ENCODE data around the gene RASGEF1C.

Gene RASGEF1C

GRCh38 chr5:180121826-180122413, 87.1 kb downstream of the RASGEF1C start:
- H3K4me3 ChIP-seq (ENCODE audit: insufficient read depth, low read depth, low read length, poor library complexity, severe bottlenecking) = no peak overlapping the region
- DNase-seq = no peak
- no peak overlapping the region for H3K27ac ChIP-seq (ENCODE audit: insufficient read depth, low read length, poor library complexity, severe bottlenecking)
- H3K4me1 ChIP-seq (ENCODE audit: control insufficient read depth, insufficient read depth, low read length, poor library complexity, severe bottlenecking) = no peaks in the 10 kb centered on the region
- H3K9me3 ChIP-seq (ENCODE audit: control insufficient read depth, low read length) = no peaks in the 10 kb centered on the region
- H3K36me3 ChIP-seq (ENCODE audit: control insufficient read depth, insufficient read depth, low read length) = no peaks in the 10 kb centered on the region
- H3K27me3 ChIP-seq (replicated peaks; ENCODE audit: control insufficient read depth, insufficient read depth, low read length, poor library complexity, severe bottlenecking) = no peaks in the 10 kb centered on the region

GRCh38 chr5:180120237-180121101, 88.5 kb downstream of the RASGEF1C start:
- no peaks in the 10 kb centered on the region for H3K27me3 ChIP-seq (replicated peaks; ENCODE audit: control insufficient read depth, insufficient read depth, low read length, poor library complexity, severe bottlenecking)
- H3K4me3 ChIP-seq (ENCODE audit: insufficient read depth, low read depth, low read length, poor library complexity, severe bottlenecking) = no peak overlapping the region
- H3K9me3 ChIP-seq (ENCODE audit: control insufficient read depth, low read length) = no peaks in the 10 kb centered on the region
- H3K36me3 ChIP-seq (ENCODE audit: control insufficient read depth, insufficient read depth, low read length) = no peaks in the 10 kb centered on the region
- DNase-seq = no peak
- H3K4me1 ChIP-seq (ENCODE audit: control insufficient read depth, insufficient read depth, low read length, poor library complexity, severe bottlenecking) = no peaks in the 10 kb centered on the region
- H3K27ac ChIP-seq (ENCODE audit: insufficient read depth, low read length, poor library complexity, severe bottlenecking) = no peak overlapping the region

- H3K4me1 ChIP-seq (ENCODE audit: control insufficient read depth, insufficient read depth, low read length, poor library complexity, severe bottlenecking) = no peaks in the 10 kb centered on the region
- H3K27ac ChIP-seq (ENCODE audit: insufficient read depth, low read length, poor library complexity, severe bottlenecking) = no peak overlapping the region
- H3K36me3 ChIP-seq (ENCODE audit: control insufficient read depth, insufficient read depth, low read length) = no peaks in the 10 kb centered on the region
- no peaks in the 10 kb centered on the region for H3K27me3 ChIP-seq (replicated peaks; ENCODE audit: control insufficient read depth, insufficient read depth, low read length, poor library complexity, severe bottlenecking)
- no peak for DNase-seq
- no peak overlapping the region for H3K4me3 ChIP-seq (ENCODE audit: insufficient read depth, low read depth, low read length, poor library complexity, severe bottlenecking)
- no peaks in the 10 kb centered on the region for H3K9me3 ChIP-seq (ENCODE audit: control insufficient read depth, low read length)
Observed at GRCh38 chr5:180119903-180120236, 89.1 kb downstream of the RASGEF1C start.

GRCh38 chr5:180119031-180119902, 89.7 kb downstream of the RASGEF1C start:
- no peaks in the 10 kb centered on the region for H3K36me3 ChIP-seq (ENCODE audit: control insufficient read depth, insufficient read depth, low read length)
- no peaks in the 10 kb centered on the region for H3K27me3 ChIP-seq (replicated peaks; ENCODE audit: control insufficient read depth, insufficient read depth, low read length, poor library complexity, severe bottlenecking)
- no peak overlapping the region for H3K27ac ChIP-seq (ENCODE audit: insufficient read depth, low read length, poor library complexity, severe bottlenecking)
- H3K4me3 ChIP-seq (ENCODE audit: insufficient read depth, low read depth, low read length, poor library complexity, severe bottlenecking) = no peak overlapping the region
- no peaks in the 10 kb centered on the region for H3K9me3 ChIP-seq (ENCODE audit: control insufficient read depth, low read length)
- DNase-seq = no peak
- no peaks in the 10 kb centered on the region for H3K4me1 ChIP-seq (ENCODE audit: control insufficient read depth, insufficient read depth, low read length, poor library complexity, severe bottlenecking)

GRCh38 chr5:180118391-180118791, 90.6 kb downstream of the RASGEF1C start:
- Histone ChIP-seq H3K4me1 (ENCODE audit: control insufficient read depth, insufficient read depth, low read length, poor library complexity, severe bottlenecking) (no peaks in the 10 kb centered on the region), H3K36me3 (ENCODE audit: control insufficient read depth, insufficient read depth, low read length) (no peaks in the 10 kb centered on the region), H3K9me3 (ENCODE audit: control insufficient read depth, low read length) (no peaks in the 10 kb centered on the region), H3K27me3 (replicated peaks; ENCODE audit: control insufficient read depth, insufficient read depth, low read length, poor library complexity, severe bottlenecking) (no peaks in the 10 kb centered on the region), H3K27ac (ENCODE audit: insufficient read depth, low read length, poor library complexity, severe bottlenecking) (no peak overlapping the region), H3K4me3 (ENCODE audit: insufficient read depth, low read depth, low read length, poor library complexity, severe bottlenecking) (no peak overlapping the region)
- DNase-seq = no peak

GRCh38 chr5:180117000-180117725, 91.8 kb downstream of the RASGEF1C start:
- H3K36me3 ChIP-seq (ENCODE audit: control insufficient read depth, insufficient read depth, low read length) = no peaks in the 10 kb centered on the region
- DNase-seq = no peak

GRCh38 chr5:180116077-180116999, 92.7 kb downstream of the RASGEF1C start:
- DNase-seq = no peak
- H3K4me3 ChIP-seq (ENCODE audit: insufficient read depth, low read depth, low read length, poor library complexity, severe bottlenecking) = no peak overlapping the region
- H3K27me3 ChIP-seq (replicated peaks; ENCODE audit: control insufficient read depth, insufficient read depth, low read length, poor library complexity, severe bottlenecking) = no peaks in the 10 kb centered on the region

More at GRCh38 chr5:180117000-180117725, 91.8 kb downstream of the RASGEF1C start:
- Histone ChIP-seq H3K4me3 (ENCODE audit: insufficient read depth, low read depth, low read length, poor library complexity, severe bottlenecking) (no peak overlapping the region), H3K27me3 (replicated peaks; ENCODE audit: control insufficient read depth, insufficient read depth, low read length, poor library complexity, severe bottlenecking) (no peaks in the 10 kb centered on the region), H3K9me3 (ENCODE audit: control insufficient read depth, low read length) (no peaks in the 10 kb centered on the region), H3K4me1 (ENCODE audit: control insufficient read depth, insufficient read depth, low read length, poor library complexity, severe bottlenecking) (no peaks in the 10 kb centered on the region), H3K27ac (ENCODE audit: insufficient read depth, low read length, poor library complexity, severe bottlenecking) (no peak overlapping the region)

GRCh38 chr5:180115326-180116076, 93.5 kb downstream of the RASGEF1C start:
- no peaks in the 10 kb centered on the region for H3K9me3 ChIP-seq (ENCODE audit: control insufficient read depth, low read length)
- H3K36me3 ChIP-seq (ENCODE audit: control insufficient read depth, insufficient read depth, low read length) = no peaks in the 10 kb centered on the region
- no peak for DNase-seq
- no peaks in the 10 kb centered on the region for H3K27me3 ChIP-seq (replicated peaks; ENCODE audit: control insufficient read depth, insufficient read depth, low read length, poor library complexity, severe bottlenecking)
- no peak overlapping the region for H3K4me3 ChIP-seq (ENCODE audit: insufficient read depth, low read depth, low read length, poor library complexity, severe bottlenecking)
- no peaks in the 10 kb centered on the region for H3K4me1 ChIP-seq (ENCODE audit: control insufficient read depth, insufficient read depth, low read length, poor library complexity, severe bottlenecking)
- H3K27ac ChIP-seq (ENCODE audit: insufficient read depth, low read length, poor library complexity, severe bottlenecking) = no peak overlapping the region

More at GRCh38 chr5:180116077-180116999, 92.7 kb downstream of the RASGEF1C start:
- Histone ChIP-seq H3K36me3 (ENCODE audit: control insufficient read depth, insufficient read depth, low read length) (no peaks in the 10 kb centered on the region), H3K4me1 (ENCODE audit: control insufficient read depth, insufficient read depth, low read length, poor library complexity, severe bottlenecking) (no peaks in the 10 kb centered on the region), H3K9me3 (ENCODE audit: control insufficient read depth, low read length) (no peaks in the 10 kb centered on the region), H3K27ac (ENCODE audit: insufficient read depth, low read length, poor library complexity, severe bottlenecking) (no peak overlapping the region)
